Activated CD4-positive, alpha-beta T cell treated with anti-CD3 and anti-CD28 coated beads, Interleukin-2, amount 50 U/mL, for 16 hours (primary cell): ENCODE data around the gene GPR173.

ENCODE experiments used
- DNase-seq: peaks from one replicate; pipeline ENCODE4 v3.0.0-alpha.2; 2020

GPR173 gene, protein sequence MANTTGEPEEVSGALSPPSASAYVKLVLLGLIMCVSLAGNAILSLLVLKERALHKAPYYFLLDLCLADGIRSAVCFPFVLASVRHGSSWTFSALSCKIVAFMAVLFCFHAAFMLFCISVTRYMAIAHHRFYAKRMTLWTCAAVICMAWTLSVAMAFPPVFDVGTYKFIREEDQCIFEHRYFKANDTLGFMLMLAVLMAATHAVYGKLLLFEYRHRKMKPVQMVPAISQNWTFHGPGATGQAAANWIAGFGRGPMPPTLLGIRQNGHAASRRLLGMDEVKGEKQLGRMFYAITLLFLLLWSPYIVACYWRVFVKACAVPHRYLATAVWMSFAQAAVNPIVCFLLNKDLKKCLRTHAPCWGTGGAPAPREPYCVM

DNA sequence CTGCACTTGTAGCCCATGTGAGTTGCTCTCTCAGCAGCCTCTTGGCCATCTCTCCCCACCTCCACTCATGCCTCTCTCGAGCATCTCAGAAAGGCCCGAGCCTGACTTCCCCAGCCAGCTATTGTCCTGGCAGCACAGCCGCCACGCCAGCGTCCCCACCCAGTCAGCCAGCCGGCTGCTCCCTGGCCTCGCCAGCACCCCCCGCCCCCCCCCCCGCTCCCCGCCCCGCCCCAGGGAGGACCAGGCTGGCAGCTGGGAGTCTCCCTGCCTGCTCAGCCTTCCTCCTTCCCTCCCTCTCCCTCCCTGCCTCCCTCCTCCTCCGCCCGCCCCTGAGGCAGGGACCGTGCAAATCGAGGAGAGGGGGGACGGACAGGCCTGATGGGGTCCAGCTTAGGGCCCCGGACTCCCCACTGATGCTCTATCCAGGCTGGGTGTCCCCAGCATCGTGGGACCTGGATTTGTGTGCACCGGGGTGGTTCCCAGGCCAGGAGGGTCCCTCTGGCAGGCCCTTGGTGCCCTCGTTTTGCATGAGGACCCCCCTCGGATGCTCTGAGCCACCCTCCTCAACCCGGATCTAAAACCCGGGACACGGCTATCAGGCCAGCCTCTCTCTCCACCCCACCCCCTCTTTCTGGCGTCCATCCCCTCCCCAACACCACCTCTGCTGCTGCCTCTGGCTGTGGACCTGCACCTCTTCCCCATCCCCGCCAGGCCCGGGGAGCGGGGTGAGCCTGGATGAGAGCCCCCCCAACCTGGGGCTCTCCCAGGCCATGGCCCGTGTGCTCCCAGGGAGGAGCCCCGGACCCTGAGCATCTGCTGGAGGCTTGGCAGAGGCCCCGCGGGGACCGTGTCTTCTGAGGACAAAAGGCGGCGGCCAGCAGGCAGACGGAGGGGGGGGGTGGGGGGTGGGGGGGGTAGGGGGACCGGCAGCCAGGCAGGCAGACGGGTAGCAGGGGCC is at the start of gene GPR173:
TSS of gene GPR173 (plus strand) at position 621 of the 958 bp plus-strand sequence. CDS start 27,833 bp downstream, outside the sequence.
- DNase-seq = no peak

DNA sequence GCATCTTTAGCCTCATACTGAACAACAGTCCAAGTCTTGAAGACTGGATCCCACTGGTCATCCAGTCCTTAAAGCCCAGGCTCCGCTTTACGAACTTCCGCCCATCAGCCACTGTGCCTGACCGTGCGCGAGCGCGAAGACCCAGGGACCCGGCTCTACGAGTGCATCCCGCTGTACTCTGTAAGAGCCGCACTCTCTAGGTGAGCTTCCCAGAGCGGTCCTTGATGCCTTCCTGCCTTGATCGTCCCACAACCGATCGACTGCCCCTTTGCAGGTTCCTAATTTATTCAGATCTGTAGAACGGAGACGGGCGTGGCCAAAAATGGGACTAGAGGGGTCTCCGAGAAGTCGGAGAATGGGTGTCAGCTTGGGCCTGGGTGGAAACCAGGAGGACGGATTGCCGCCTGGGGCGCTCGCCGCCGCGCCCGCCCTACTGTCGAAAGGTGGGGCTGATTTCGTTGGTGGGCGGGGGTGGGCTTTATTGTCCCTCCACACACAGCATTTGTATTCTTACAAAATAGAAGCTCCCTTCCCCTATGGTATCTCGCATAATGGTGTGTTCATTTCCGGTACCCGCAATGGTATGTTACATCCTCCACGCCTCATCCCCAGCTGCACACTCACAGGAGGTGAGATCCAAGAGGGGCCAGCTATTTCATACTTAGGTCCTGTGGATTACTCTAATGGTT is 48.0 kb upstream of the GPR173 start:
- DNase-seq = no peak

DNA sequence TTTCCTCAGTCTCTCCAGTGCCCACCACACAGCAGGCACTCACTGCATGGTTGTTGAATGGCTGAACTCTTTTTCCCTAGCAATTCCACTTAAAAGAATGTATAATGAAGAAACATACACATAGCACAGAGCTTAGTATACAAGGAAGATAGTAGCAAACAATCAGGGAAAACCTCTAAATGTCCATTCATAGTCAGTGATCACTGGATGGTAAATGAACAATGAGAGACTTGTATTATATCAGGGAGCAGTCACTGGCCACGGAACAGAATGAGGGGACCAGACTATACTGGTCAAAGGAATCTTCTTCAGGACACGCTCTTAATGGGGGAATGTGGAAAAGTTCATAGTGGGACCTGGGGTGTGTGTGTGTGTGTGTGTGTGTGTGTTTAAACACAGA is 46.6 kb upstream of the GPR173 start:
- DNase-seq = no peak

DNA sequence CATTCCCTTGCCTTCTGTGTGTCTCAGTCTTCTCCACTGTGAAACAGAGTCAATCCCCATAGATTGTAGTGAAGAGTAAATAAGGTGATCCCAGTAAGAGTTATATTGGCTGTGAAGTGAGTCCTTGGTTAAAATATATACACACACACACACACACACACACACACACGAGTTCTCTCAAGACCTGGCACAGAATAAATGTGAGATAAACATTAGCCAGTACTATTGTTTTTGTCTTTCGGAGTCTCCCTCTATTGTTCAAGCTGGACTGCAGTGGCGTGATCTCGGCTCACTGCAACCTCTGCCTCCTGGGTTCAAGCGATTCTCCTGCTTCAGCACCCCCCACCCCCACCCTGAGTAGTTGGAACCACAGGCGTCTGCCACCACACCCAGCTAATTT is 45.5 kb upstream of the GPR173 start:
- no peak for DNase-seq

DNA sequence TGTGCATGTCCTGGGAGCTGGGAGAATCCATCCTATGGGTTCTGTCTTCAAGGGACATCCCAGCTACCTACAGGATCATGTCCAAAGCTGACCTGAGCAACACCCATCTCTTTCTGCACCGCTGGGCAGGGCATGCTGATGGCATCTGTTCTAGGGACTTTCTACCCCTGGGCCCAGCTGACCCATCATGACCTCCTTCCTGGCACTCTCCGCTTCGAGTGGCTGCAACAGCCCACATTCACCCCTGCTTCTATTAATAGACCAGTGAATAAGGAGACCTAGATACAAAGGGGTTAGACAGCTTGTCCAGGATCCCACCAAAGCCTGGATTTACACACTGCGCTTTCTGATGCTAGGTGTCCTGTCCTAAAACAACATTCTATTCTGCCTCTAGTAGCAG is 44.6 kb upstream of the GPR173 start:
- DNase-seq = no peak

DNA sequence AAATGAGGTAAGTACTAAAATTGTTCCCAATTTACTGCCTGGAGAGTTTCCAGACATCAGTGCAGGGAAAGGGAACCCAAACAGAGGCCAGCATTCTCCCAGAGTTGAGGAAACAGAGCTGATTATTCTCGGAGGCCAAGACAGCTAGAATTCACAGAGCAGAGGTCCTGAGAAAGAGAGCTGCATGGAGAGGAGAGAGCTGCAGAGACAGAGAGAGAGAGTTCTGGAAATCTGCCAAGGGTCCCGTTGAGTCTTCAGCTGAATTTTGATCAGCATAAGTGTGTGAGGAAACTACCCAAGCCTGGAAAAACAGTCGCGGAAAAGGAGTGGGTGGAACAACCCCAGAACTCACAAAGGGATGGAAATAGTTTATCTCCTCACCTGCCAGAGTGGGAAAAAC is 43.8 kb upstream of the GPR173 start:
- no peak for DNase-seq

DNA sequence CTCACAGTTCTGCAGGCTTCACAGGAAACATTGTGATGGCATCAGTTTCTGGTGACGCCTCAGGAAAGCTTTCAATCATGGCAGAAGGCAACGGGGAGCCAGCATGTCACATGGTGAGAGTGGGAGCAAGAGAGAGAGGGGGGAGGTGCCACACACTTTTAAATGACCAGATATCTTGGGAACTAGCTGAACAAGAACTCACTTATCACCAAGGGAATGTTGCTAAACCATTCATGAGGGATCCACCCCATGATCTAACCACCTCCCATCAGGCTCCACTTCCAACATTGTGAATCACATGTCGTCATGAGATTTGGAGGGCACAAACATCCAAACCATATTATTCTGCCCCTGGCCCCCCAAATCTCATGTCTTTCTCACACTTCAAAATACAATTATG is 43.3 kb upstream of the GPR173 start:
- no peak for DNase-seq

DNA sequence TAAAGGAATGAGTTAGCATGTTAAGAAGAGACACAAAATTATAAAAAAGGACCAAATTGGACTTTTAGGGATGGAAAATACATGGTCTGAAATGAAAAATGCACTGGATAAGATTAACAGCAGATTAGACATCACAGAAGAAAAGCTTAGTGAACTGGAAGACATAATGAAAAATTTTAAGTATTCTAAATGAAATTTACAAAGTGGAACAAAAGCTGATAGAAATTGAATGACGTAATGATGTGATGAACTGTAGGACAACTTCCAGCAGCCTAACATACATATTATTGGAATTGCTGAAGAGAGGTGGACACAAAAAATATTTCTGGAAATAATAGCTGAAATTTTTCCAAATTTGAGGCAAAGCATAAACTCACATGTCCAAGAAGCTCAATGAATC is 39.6 kb upstream of the GPR173 start:
- DNase-seq = no peak

DNA sequence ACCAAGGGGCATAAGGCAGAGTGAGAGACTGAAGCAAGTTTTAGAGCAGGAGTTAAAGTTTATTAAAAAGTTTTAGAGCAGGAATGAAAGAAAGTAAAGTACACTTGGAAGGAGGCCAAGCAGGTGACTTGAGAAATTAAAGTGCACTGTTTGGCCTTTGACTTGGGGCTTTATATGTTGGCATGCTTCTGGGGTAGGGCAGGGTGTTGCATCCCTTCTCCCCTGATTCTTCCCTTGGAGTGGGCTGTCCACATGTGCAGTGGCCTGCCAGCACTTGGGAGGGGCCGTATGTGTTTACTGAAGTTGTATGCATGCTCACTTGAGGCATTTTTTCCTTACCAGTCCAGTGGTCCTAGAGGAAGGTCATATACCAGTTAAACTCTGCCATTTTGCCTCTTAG is 35.3 kb upstream of the GPR173 start:
- DNase-seq = no peak

DNA sequence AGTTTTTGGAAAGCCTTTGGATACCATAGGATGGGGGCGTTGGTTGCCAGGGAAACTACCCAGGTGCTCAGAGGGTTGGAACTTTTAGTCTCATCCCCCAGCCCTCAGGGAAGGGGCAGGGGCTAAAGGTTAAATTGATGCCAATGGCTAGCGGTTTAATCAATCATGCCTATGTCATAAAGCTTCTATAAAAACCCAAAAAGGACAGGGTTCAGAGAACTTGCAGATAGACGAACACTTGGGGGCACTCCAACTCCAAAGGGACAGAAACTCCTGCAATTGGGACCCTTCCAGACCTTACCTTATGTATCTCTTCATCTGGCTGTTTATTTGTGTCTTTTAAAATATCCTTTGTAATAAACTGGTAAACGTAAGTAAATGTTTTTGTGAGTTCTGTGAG is 30.0 kb upstream of the GPR173 start:
- DNase-seq = no peak

DNA sequence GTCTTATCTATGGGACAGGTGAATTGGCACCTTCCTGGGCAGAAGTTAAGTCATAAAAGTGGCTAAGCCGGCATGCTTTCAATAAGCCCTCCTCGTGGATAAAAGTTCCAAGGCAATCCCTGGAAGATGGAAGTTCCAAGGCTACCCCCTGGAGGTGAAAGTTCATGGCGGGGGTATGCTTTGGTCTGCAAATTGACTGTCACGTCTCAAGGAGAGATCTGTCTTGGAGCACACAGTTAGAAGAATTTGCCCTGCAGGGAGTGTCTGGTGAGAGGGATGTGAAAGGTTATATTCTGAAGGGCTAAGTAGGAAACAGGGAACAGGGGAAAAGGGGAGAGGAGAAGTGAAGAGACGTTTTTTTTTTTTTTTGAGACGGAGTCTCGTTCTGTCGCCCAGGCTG is 26.2 kb upstream of the GPR173 start:
- no peak for DNase-seq

DNA sequence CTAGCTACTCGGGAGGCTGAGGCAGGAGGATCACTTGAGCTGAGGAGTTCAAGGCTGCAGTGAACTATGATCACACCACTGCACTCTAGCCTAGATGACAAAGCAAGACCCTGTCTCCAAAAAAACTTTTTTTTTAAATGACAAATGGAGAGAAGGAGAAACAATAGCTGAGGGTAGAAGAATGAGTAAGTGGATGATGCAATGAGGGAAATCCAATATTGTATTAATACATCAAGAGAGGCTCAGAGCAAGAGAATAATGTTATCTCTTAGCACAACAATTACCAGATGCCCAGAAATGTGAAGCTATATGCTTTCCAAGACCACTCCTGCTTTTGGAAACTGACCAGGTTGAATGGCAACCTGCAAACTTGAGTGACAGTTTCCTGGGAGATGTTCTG is 19.9 kb upstream of the GPR173 start:
- DNase-seq = no peak

DNA sequence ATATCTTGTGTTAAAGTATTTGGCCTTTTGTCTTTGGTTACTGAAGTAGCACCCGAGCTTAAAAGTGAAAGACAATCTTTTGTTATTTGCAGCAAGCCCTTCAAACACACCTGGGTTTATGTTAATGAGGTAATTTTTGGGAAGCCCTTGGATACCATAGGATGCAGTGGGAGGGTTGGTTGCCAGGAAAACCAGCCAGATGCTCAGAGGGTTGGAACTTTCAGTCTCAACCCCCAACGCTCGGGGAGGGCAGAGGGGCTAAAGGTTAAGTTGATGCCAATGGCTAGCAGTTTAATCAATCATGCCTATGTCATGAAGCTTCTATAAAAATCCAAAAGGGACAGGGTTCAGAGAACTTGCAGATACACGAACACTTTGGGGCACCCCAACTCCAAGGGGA is 17.2 kb upstream of the GPR173 start:
- DNase-seq = no peak

DNA sequence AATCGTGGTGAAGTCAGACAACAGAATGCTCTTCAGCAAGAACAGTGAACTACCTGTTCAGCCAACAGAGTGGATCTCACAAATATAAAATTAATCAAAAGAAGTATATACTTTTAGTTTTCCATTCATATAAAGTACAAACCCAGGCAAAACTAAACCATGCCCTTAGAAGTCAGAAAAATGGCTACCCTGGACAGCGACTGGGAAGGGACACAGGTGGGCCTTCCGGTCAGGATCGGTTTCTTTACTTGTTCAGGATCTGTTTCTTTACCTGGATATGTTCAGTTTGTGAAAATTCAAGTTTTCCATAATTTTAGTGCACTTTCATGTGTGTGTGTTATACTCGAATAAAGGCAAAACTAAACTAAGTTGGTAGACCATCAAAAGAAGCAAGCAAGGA is 12.4 kb upstream of the GPR173 start:
- DNase-seq = no peak

DNA sequence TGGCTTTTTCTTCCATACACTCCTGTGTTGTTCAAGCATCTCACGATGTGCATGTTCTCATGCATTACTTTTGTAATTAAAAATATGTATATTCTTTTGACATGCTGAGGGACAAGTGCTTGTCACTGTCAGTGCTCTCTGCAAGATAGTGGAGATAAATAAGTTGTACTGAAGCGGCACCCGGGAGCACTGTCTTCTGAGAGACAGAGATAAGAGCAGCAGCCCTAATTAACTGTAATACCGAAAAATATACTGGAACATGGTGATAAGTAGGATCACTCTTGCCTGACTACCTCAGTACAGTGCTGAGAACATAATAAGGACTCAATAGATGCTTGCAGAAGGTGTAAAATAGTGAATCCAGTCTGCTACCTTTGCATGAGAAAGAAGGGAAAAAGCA is 9.4 kb upstream of the GPR173 start:
- DNase-seq = no peak

DNA sequence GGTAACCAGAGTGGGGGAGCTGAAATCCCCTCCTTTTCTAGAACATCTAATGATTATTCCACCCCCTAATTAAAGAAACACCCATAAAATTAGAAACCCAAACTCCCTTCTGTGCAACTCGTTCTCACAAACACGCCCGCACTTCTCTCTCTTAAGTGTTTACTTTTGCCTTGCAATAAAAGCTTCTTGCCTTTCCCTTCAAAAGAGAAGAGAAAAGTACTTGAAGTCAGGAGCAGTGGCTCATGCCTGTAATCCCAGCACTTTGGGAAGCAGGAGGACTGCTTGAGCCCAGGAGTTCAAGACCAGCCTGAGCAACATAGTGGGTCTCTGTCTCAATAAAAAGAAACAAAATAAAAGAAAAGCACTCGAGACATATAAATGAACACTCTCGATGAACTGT is 3.6 kb upstream of the GPR173 start:
- DNase-seq = no peak

DNA sequence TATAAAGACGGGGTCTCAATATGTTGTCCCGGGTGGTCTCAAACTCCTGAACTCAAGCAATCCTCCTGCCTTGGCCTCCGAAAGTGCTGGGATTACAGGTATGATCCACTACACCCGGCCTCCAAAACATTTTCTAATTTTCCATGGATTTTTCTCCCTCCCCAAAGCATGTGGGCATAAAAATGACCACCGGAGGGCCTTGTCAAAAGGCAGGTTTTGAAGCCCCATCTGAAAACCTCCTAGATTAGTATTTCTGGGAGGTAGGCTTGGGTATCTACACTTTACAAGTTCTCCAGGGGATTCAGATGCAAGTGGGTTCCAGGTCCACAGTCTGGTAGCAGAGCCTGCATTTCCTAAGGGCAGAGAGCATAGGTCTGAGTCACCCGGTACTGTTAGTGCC is 1.4 kb upstream of the GPR173 start:
- DNase-seq = no peak

DNA sequence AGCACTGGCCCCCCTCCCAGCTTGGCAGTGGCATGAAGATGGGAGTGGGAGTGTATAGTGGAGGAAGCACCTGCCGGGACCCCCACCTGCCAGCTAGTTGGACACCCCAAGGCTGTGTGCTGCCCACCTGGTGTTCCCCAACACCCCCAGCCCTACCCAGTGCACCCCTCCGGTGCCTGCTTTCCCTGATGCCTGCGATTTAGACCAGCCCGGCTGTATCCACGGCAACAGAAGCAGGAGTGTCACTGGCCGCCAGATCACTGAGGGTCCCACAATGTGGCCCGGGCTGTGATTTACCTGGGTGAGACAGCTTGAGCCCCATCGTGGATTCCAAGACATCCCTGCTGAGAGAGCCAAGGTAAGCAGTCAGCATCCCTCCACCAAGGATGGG is 533 bp downstream of the GPR173 start:
- DNase-seq = no peak

DNA sequence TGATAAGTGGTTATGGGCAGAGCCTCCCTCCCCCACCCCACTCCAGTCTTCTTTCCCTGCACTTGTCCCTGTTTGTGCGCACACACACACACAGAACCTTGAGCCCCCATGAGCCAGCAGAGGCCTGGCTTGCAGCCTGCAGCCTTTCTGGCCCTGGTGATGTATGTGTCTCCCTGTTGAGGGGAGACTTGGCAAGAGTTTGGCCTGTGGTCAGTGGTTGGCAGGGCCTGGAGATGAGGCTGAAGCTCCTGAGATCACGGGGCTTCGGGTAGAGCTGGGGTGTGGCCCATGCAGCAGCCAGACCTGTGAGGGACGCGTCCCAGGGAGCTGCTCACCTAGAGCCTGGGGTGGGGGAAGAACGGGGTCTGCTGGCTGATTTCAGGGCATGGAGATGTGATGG is 2.3 kb downstream of the GPR173 start:
- no peak for DNase-seq

DNA sequence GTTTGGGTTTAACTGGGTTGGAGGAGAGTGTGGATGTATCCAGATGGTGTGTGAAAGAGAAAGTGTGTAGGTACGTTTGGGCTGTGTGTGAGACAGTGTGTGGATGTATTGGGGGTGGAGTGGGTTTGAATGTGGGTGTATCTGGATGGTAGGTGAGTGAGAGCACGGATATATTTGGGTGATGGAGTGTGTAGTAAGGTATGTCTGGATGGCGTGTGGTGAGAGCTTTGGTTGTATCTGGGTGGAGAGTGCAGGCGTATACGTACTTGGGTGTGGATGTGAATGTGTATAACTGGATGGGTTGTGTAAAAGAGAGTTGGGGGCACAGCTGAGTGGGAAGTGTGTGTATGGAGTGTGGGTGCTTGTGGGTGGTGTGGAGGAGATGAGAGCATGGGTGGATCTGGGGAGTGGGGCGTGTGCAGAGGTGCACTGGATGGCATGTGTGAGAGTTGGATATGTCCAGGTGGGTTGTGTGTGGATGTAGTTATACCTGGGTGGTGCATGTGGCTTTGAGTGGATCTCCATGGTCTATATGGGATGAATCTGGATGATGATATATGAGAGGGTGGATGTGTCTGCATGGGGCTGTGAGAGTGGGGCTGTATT is 6.8 kb downstream of the GPR173 start:
- no peak for DNase-seq

DNA sequence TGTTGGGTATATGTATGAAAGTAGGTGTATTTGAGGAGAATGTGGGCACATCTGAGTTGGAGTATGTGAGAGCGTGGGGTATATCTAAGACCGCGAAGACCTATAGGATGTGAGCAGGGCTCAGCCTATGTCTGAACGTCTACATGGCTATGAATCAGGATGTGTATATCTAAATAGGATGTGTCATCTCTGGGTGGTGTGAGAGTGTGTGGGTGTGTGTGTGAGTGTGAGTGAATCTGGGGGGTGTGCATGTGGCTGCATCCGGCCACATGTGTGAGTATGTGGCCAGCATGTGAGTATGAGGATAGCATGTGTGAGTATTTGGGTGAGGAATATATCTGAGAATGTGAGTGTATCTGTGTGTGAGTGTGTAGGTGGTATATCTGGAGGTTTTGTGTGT is 7.7 kb downstream of the GPR173 start:
- DNase-seq = no peak

DNA sequence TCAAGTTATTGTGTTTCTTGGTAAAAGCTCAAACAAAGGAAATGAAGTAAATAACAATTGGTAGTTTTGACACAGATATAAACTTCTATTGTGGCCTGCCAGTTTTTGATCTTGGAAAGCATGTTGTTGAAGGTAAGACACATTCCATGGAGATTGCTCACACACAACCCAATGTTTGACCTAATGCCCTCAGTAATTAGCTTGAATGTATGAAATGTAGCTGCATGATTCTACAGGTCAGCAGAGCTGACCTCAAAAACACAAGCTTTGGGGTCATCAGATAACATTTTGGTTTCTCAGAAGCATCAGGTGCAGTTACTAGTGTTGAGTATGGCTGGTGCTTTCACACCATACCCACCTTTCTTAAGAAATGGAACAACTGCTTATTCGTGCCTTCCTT is 16.5 kb downstream of the GPR173 start:
- no peak for DNase-seq

DNA sequence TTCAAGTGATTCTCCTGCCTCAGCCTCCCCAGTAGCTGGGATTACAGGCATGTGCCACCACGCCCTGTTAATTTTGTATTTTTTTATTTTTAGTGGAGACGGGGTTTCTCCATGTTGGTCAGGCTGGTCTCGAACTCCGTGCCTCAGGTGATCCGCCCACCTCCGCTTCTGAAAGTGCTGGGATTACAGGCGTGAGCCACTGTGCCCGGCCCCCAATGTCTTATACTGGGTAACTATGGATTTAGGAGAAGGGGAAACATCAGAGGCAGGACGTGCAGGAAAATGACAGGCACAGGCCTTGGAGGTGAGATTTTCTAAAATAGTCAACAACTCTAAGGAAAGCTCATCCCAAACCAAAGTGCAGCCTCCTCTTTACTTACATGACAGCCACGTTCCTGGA is 22.5 kb downstream of the GPR173 start:
- no peak for DNase-seq
